ENCODE results near the gene LRRN4. TPM values are rescaled to one million over a fixed set of nuclear protein-coding genes. Genes with fewer than 3 reads are reported as not detected.

LRRN4 gene
- total RNA-seq: 180 and 227 TPM in 2 replicates
- polyA plus RNA-seq: 135 and 173 TPM in 2 replicates

DNA sequence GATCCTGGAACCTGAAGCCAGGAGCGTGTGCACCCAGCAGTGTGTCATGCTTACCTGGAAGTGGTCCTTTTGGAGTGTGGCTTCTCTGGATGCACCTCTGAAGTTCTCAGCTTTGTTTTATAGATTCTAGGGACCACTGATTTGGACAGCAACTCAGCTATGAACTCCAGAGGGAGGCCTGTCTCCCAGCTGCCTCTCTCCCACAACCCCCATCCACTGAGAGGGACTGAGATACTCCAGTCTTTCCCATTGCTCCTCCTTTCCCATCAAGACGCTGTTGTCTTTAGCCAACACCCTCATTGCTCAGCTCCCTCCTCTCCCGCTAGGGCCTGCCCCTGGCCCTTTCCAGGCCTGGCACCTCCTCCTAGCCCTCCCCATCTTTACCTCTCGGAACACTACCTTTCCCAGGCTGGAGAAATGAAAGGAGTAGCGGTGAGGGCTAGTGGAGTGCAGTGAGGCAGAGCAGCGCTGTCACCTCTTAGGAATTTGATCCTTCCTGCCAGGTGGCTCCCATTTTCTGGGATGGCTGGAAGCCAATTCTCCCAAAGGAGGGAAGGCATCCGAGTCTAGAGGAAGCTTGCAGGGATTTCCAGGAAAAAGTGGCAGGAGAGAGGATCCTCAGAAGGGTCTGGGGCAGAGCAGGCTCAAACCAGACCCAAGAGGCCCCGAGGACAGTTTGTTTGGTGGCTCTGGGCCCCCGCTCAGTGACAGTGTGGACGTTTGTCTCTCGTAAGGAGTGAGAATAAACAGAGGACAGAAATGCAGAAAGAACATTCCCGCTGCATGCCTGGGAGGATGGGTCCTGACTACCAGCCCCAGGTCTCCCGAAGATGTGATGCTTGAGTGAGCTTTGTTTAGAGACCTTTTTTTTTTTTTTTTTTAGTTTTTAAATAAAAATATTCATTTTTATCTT, at the start of gene LRRN4:
Gene LRRN4 (minus strand): TSS at position 285 of the 913 bp plus-strand sequence. CDS start 1,261 bp downstream, outside the sequence.
- peaks cover 14% of the 10 kb centered on the region for H3K36me3 ChIP-seq
- no peaks in the 10 kb centered on the region for H3K27me3 ChIP-seq
- DNase-seq (ENCODE audit: low read depth in 1 of 2, low spot score in 1 of 2): peak; percentile 36 to 70
- no peak for TF ChIP-seq CTCF (IDR thresholded peaks at IDR 0.05; ENCODE audit: low read depth, low read length)
- H3K27ac ChIP-seq: peak within 1 kb of the TSS; percentile 100
- peaks cover 55% of the 10 kb centered on the region for H3K4me1 ChIP-seq (ENCODE audit: low read depth)
- peak within 1 kb of the TSS; percentile 69 for H3K4me3 ChIP-seq
- H3K9me3 ChIP-seq (ENCODE audit: low read depth): no peaks in the 10 kb centered on the region

DNA sequence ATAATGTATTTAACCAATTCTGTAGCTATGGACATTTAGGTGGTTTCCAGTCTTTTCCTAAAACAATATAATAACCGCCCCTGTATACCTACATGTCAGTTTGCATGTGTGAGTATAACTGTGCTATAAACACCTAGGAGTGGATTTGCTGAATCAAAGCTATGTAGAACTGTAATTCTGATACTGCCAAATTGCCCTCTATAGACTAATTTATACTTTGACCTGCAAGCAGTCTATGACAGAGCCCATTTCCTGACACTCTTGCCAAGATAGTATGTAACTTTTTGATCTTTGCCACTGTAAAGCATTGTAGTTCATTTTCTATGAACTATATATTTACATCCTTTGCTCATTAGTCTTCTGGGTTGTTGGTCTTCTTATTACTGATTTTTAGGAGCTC, 49.4 kb upstream of the LRRN4 start:
- no peak for DNase-seq (ENCODE audit: low read depth in 1 of 2, low spot score in 1 of 2)
- no peak overlapping the region for H3K27ac ChIP-seq

GRCh38 chr20:6101346-6101745, 47.5 kb upstream of the LRRN4 start:
- no peak for DNase-seq (ENCODE audit: low read depth in 1 of 2, low spot score in 1 of 2)
- H3K36me3 ChIP-seq: peaks cover 21% of the 10 kb centered on the region
- peak overlapping the region; percentile 39 for H3K27ac ChIP-seq
- no peaks in the 10 kb centered on the region for H3K27me3 ChIP-seq
- H3K4me3 ChIP-seq: no peak overlapping the region
- H3K9me3 ChIP-seq (ENCODE audit: low read depth): no peaks in the 10 kb centered on the region
- no peak for TF ChIP-seq CTCF (IDR thresholded peaks at IDR 0.05; ENCODE audit: low read depth, low read length)
- peaks cover 4% of the 10 kb centered on the region for H3K4me1 ChIP-seq (ENCODE audit: low read depth)

More for the DNA sequence above, 49.4 kb upstream of the LRRN4 start:
- TF ChIP-seq CTCF (IDR thresholded peaks at IDR 0.05; ENCODE audit: low read depth, low read length): no peak
- Histone ChIP-seq H3K36me3 (peaks cover 18% of the 10 kb centered on the region), H3K4me3 (no peak overlapping the region), H3K9me3 (ENCODE audit: low read depth) (no peaks in the 10 kb centered on the region), H3K4me1 (ENCODE audit: low read depth) (peaks cover 4% of the 10 kb centered on the region), H3K27me3 (no peaks in the 10 kb centered on the region)

DNA sequence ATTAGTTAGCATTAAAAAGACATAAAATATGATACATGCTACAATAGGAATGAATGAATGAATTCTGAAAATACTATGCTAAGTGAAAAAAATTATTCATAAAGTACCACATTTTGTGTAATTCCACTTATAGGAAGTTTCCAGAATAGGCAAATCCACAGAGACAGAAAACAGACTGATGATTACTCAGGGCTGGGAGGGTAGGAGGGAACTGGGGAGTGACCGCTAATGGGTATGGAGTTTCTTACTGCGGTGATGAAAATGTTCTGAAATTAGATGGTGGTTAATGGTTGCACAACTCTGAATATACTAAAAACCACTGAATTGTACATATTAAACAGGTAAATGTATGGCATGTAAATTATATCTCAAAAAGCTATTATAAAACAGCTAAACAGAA, 46.4 kb upstream of the LRRN4 start:
- no peaks in the 10 kb centered on the region for H3K27me3 ChIP-seq
- no peak for TF ChIP-seq CTCF (IDR thresholded peaks at IDR 0.05; ENCODE audit: low read depth, low read length)
- H3K4me1 ChIP-seq (ENCODE audit: low read depth): peaks cover 4% of the 10 kb centered on the region
- H3K36me3 ChIP-seq: peaks cover 20% of the 10 kb centered on the region
- no peaks in the 10 kb centered on the region for H3K9me3 ChIP-seq (ENCODE audit: low read depth)
- no peak overlapping the region for H3K4me3 ChIP-seq
- no peak for DNase-seq (ENCODE audit: low read depth in 1 of 2, low spot score in 1 of 2)
- no peak overlapping the region for H3K27ac ChIP-seq

GRCh38 chr20:6099819-6100218, 46.0 kb upstream of the LRRN4 start:
- no peak overlapping the region for H3K4me3 ChIP-seq
- H3K36me3 ChIP-seq: peaks cover 22% of the 10 kb centered on the region
- H3K9me3 ChIP-seq (ENCODE audit: low read depth): no peaks in the 10 kb centered on the region
- H3K4me1 ChIP-seq (ENCODE audit: low read depth): peaks cover 4% of the 10 kb centered on the region
- H3K27me3 ChIP-seq: no peaks in the 10 kb centered on the region
- no peak for TF ChIP-seq CTCF (IDR thresholded peaks at IDR 0.05; ENCODE audit: low read depth, low read length)
- H3K27ac ChIP-seq: no peak overlapping the region
- no peak for DNase-seq (ENCODE audit: low read depth in 1 of 2, low spot score in 1 of 2)
